Smooth muscle cell (in vitro differentiated cells): Measurements from ENCODE around the gene PTK7. TPM values are rescaled to one million over a fixed set of nuclear protein-coding genes. Genes with fewer than 3 reads are reported as not detected.

Experiments
- DNase-seq: peaks from one replicate; lab custom pipeline; 2025; ENCODE audit not compliant: unreplicated experiment; lab: John Stamatoyannopoulos, UW
- H2AFZ ChIP-seq: fragments of 200-600 bp; sonication (generic); 2 replicates; pipeline ENCODE4 v1.6.0; 2016; ENCODE audit warnings: antibody characterized with exemption, low read depth, mild to moderate bottlenecking
- H3F3A ChIP-seq: fragments of 200-600 bp; sonication (generic); 2 replicates; pipeline ENCODE4 v1.6.0; 2017; ENCODE audit warnings: antibody characterized with exemption, low read depth
- H3K27ac ChIP-seq: fragments of 200-600 bp; sonication (generic); 2 replicates; pipeline ENCODE4 v1.5.1; 2016; ENCODE audit warnings: low read depth, mild to moderate bottlenecking
- H3K27me3 ChIP-seq: fragments of 200-600 bp; sonication (generic); 2 replicates; pipeline ENCODE4 v1.6.1; 2016; ENCODE audit warnings: low read depth, mild to moderate bottlenecking
- H3K36me3 ChIP-seq: fragments of 200-600 bp; sonication (generic); 2 replicates; pipeline ENCODE4 v1.5.1; 2016; ENCODE audit warnings: low read depth
- H3K4me1 ChIP-seq: fragments of 200-600 bp; sonication (generic); 2 replicates; pipeline ENCODE4 v1.5.1; 2016; ENCODE audit warnings: low read depth
- H3K4me2 ChIP-seq: fragments of 200-600 bp; sonication (generic); 2 replicates; pipeline ENCODE4 v1.6.0; 2016; ENCODE audit warnings: mild to moderate bottlenecking
- H3K4me3 ChIP-seq: fragments of 200-600 bp; sonication (generic); 2 replicates; pipeline ENCODE4 v1.5.1; 2016; ENCODE audit warnings: mild to moderate bottlenecking
- H3K79me2 ChIP-seq: fragments of 200-600 bp; sonication (generic); 2 replicates; pipeline ENCODE4 v1.6.0; 2016; ENCODE audit warnings: low read depth, mild to moderate bottlenecking
- H3K9ac ChIP-seq: fragments of 200-600 bp; sonication (generic); 2 replicates; pipeline ENCODE4 v1.6.0; 2016; ENCODE audit warnings: low read depth
- H3K9me3 ChIP-seq: fragments of 200-600 bp; sonication (generic); replicated peaks from 2 replicates; pipeline ENCODE4 v1.5.1; 2016; ENCODE audit warnings: low read depth
- H4K20me1 ChIP-seq: fragments of 200-600 bp; sonication (generic); 2 replicates; pipeline ENCODE4 v1.6.0; 2016; ENCODE audit warnings: low read depth
- WGBS: methylation state at CpG from one replicate; pipeline ENCODE4 v1.1.7; 2016; ENCODE audit warnings: low lambda C conversion rate; 5-methylcytosine and 5-hydroxymethylcytosine counted together
- polyA plus RNA-seq: library from polyadenylated mRNA; unstranded; fragments of >200 nt; fragmentation: Nextera tagmentation; extraction: Ambion mirVana; gene quantifications from 2 replicates; pipeline ENCODE4 v1.2.1, GENCODE V29; 2016
- total RNA-seq: library from RNA; depleted of rRNA; stranded (reverse); fragments of >200 nt; gene quantifications from 2 replicates; pipeline ENCODE4 v1.2.3, GENCODE V29; 2014
- TF ChIP-seq, protein P1 (sequence below): fragments of 200-600 bp; sonication (generic); IDR thresholded peaks from 2 replicates; pipeline ENCODE4 v1.5.1; 2017; ENCODE audit warnings: borderline replicate concordance, mild to moderate bottlenecking, antibody characterized with exemption; ENCODE audit not compliant: insufficient read depth, poor library complexity, severe bottlenecking

PTK7 gene
- 376 and 417 TPM in 2 replicates for total RNA-seq
- polyA plus RNA-seq: 596 and 598 TPM in 2 replicates

DNA sequence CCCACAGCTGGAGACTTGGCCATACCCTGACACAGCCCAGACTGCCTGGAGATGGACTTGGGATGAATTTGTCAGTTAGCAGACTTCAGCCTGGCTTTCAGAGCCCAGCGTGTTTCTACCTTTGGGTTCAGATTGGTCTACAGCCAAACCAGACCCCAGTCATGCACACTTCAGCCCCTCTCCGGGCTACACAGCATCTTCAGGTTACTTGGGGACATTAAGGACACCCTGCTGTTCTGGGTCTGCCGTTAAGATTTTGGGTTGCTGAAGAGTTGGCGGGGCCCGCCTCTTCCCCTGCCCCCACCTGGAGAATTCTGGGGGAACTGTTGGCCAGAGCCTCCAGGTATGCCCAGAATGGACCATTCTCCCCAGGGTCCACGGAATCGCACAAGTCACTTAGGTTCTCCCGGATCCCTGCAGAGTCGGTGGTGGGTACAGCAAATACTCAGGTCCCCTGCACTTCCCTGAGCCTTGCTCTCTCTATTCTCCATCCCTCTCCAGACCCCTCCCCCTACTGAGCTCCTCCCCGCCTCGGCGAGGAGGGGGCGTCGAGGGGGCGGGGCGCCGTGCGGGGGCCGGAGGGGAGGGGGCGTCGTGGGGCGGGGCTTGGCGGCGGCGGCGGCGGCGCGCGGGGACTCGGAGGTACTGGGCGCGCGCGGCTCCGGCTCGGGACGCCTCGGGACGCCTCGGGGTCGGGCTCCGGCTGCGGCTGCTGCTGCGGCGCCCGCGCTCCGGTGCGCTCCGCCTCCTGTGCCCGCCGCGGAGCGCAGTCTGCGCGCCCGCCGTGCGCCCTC, at the start of gene PTK7:
Gene PTK7, plus strand, starts transcription at position 645 of the 794 bp plus-strand sequence. CDS start 175 bp downstream, outside the sequence.
- H2AFZ ChIP-seq: no peak within 1 kb of the TSS
- 4% methylated on average over 37 of the region's 60 CpGs for WGBS
- no peaks in the 10 kb centered on the region for H3K36me3 ChIP-seq
- no peaks in the 10 kb centered on the region for H3K9me3 ChIP-seq
- H3K27ac ChIP-seq: peak within 1 kb of the TSS; percentile 97
- H3K4me2 ChIP-seq: peak within 1 kb of the TSS; percentile 97
- TF ChIP-seq, protein P1, sequence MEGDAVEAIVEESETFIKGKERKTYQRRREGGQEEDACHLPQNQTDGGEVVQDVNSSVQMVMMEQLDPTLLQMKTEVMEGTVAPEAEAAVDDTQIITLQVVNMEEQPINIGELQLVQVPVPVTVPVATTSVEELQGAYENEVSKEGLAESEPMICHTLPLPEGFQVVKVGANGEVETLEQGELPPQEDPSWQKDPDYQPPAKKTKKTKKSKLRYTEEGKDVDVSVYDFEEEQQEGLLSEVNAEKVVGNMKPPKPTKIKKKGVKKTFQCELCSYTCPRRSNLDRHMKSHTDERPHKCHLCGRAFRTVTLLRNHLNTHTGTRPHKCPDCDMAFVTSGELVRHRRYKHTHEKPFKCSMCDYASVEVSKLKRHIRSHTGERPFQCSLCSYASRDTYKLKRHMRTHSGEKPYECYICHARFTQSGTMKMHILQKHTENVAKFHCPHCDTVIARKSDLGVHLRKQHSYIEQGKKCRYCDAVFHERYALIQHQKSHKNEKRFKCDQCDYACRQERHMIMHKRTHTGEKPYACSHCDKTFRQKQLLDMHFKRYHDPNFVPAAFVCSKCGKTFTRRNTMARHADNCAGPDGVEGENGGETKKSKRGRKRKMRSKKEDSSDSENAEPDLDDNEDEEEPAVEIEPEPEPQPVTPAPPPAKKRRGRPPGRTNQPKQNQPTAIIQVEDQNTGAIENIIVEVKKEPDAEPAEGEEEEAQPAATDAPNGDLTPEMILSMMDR: no peak
- H3K9ac ChIP-seq: peak within 1 kb of the TSS; percentile 95
- no peaks in the 10 kb centered on the region for H3K27me3 ChIP-seq
- DNase-seq: peak; percentile 55
- H3K79me2 ChIP-seq: peaks cover 50% of the 10 kb centered on the region
- H3K4me1 ChIP-seq: peaks cover 20% of the 10 kb centered on the region
- H4K20me1 ChIP-seq: peaks cover 41% of the 10 kb centered on the region
- peaks cover 27% of the 10 kb centered on the region for H3F3A ChIP-seq
- H3K4me3 ChIP-seq: peak within 1 kb of the TSS; percentile 99

DNA sequence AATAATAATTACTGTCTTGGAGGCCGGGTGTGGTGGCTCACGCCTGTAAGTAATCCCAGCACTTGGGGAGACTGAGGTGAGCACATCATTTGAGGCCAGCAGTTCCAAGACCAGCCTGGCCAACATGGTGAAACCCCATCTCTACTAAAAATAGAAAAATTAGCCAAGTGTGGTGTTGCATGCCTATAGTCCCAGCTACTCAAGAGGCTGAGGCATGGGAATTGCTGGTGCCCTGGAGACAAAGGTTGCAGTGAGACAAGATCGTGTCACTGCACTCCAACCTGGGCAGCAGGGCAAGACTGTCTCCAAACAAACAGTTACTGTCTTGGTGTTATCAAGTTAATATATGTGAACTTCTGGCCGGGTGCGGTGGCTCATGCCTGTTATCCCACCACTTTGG, 49.7 kb upstream of the PTK7 start:
- WGBS: 96% methylated on average over 5 of the region's 5 CpGs
- Histone ChIP-seq H3F3A (peaks cover 42% of the 10 kb centered on the region), H3K4me1 (peaks cover 10% of the 10 kb centered on the region), H3K27me3 (no peaks in the 10 kb centered on the region), H3K27ac (no peak overlapping the region), H3K79me2 (peaks cover 31% of the 10 kb centered on the region), H3K9ac (no peak overlapping the region), H3K9me3 (no peaks in the 10 kb centered on the region), H3K36me3 (peaks cover 3% of the 10 kb centered on the region), H3K4me2 (no peak overlapping the region), H4K20me1 (peaks cover 78% of the 10 kb centered on the region), H3K4me3 (no peak overlapping the region), H2AFZ (no peak overlapping the region)
- DNase-seq: no peak
- TF ChIP-seq, protein P1: no peak

DNA sequence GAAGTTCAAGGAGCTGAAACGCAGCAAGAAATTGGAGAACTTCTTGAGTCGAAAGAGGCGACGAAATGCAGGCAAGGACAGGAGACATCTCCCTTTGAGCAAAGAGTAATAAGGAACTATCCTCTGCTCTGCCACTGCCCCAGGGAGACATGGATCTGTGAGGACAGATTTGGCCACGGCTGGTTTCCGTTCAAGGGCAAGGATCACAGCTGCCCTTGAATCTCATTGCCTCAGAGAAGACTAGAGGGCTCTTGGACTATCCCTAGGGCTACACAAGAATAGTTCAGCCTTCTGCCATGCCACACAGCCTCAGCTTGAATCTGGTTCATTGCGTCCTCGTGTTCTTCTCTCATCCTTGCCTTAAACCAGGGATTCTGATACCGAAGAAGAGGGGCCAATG, 47.0 kb upstream of the PTK7 start:
- Histone ChIP-seq H3K4me3 (no peak overlapping the region), H3K36me3 (peaks cover 3% of the 10 kb centered on the region), H4K20me1 (peaks cover 75% of the 10 kb centered on the region), H3K27ac (peak overlapping the region; percentile 17), H3K9ac (no peak overlapping the region), H3K9me3 (no peaks in the 10 kb centered on the region), H2AFZ (no peak overlapping the region), H3F3A (peaks cover 44% of the 10 kb centered on the region), H3K27me3 (no peaks in the 10 kb centered on the region), H3K79me2 (peaks cover 6% of the 10 kb centered on the region), H3K4me2 (no peak overlapping the region), H3K4me1 (no peaks in the 10 kb centered on the region)
- WGBS: 99% methylated on average over 9 of the region's 9 CpGs
- TF ChIP-seq, protein P1: no peak
- DNase-seq: no peak
